Epithelial cell of prostate (primary cell): ENCODE data around the gene CABCOCO1.

Source experiments
- DNase-seq: peaks from one replicate; pipeline ENCODE4 v3.0.0-alpha.2; 2011; ENCODE audit warnings: low read depth, low spot score
- H3K27ac ChIP-seq: fragments of 450-650 bp; 2 replicates; pipeline ENCODE4 v1.5.1; 2017; ENCODE audit warnings: mild to moderate bottlenecking

The CABCOCO1 gene, protein sequence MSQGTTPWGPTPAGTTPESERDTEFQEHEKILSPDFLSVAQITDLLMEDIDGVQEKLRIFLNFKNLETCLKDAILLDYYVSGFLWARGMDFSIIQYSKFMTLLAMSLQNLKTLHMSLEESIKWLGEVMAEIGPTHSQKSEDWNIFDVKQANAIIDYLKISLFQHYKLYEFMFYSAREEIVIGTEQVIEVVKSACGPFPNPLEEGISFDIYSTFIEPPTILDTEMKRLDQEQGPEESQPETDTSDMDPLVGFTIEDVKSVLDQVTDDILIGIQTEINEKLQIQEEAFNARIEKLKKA

DNA sequence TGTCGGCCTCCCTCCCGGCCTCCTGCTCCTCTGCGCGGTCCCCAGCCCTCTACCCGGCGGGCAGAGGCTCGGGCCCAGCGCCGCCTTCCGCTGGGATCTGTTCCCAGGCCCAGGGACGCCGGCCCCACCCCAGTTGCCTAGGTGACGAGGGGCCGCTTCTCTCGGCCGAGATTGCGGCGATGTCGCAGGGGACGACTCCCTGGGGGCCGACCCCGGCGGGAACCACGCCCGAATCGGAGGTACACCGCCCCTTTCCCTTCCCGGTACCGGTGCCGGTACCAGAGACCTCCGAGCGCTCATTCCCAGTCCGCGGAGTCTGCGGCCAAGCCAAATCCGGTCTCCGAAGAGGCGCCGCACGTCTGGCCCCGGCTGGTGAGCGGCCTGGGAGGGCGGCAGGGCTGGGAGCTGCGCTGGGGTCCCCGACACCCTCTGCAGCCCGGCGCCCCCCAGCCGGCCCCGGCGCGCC is at the start of gene CABCOCO1:
Gene CABCOCO1 (plus strand): TSS at position 136 of the 466 bp plus-strand sequence. CDS start 44 bp downstream, at position 180.
- no peak within 1 kb of the TSS for H3K27ac ChIP-seq
- DNase-seq = no peak

DNA sequence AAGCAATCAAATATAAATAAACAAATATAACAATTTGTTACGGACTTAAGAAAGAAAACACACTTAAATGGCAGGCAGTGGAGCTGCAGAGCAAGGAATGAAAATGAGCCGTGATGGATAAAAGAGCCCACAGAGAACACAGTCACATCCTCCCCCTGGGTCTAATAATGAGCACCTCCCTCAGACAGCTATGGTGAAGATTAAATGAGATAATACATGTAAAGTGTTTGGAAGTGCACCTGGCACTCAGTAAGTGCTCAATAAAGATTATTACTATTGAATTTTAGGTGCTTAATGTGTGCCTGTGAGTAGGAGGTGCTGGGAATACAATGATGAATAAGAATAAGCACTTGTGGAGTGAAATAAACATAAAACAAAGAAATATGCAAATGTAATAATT is 49.1 kb upstream of the CABCOCO1 start:
- H3K27ac ChIP-seq = no peak overlapping the region
- DNase-seq = no peak

DNA sequence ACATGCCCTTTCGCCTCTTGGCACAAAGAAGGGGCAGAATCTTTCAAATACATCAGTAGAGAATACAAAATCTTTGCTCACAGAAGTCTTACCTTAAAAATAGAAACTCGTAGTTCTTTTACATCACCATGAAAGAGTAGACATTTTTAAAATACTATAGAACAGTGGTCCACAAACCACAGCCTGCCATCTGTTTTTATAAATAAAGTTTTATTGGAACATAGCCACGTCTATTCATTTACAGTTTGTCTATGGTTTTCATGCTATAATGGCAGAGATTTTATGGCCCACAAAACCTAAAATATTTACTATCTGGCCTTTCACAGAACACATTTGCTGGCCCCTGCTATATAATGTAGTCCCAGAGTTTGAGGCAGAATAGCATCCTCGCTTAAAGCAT is 46.1 kb upstream of the CABCOCO1 start:
- DNase-seq = no peak
- no peak overlapping the region for H3K27ac ChIP-seq

DNA sequence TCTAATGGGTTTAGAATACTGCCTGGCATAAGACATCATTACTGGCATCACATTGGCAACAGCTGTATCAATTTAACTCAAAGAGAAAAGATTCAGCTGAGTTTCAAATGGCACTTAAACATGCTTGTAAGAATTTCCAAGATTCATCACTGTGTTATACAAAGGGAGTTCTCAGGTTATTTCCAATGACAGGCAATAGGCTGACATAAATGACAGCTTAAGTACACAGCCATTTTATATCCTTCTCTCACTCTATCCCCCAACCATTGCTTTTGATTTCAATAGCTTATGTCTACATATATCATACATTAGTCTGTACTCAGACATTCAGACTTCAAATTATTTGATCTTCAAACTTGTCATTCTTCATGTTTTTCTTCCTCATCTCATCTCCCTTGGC is 45.5 kb upstream of the CABCOCO1 start:
- no peak for DNase-seq
- no peak overlapping the region for H3K27ac ChIP-seq

DNA sequence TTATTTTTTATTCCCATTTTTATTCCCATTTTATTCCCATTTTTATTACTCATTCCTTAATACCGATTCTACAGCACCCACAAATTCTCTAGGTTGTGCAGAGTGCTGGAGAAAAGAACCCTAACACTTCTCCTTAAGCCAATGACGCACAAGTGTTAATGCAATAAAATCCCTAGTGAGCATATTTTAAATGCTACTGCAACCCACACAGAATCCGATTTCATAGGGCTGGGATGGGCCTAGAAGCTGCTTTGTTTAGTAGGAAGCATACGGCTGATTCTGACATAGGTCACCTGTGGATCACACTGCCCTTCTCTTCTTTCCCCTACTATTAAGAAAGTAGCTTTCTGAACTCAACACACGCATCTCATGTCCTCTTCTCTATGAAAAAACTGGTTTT is 45.1 kb upstream of the CABCOCO1 start:
- H3K27ac ChIP-seq = no peak overlapping the region
- DNase-seq = no peak

DNA sequence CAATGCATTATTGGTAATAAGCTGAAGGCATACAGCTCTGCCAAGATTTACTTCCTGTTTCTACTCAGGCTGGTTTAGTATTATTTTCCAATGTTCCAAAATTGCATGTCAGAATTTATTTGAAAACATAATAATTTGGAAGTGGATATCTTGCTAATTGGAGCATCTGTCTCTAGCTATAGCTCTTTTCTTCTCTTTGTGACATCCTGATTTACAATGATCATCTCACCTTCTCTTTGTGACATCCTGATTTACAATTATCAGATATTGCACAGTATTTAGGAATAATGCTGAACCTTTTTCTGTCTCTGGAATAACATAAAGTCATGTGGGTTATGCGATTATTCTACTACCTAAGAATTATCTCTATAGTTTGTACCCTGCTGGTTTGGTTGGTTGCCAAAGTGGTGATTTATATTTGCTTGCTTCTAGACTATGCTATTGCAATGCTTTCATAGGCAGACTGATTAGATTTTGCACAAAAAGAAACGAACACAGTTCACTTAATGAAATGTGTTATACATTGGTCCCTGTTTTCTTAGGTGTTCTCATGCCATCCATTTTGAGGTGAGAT is 44.3 kb upstream of the CABCOCO1 start:
- DNase-seq = no peak

DNA sequence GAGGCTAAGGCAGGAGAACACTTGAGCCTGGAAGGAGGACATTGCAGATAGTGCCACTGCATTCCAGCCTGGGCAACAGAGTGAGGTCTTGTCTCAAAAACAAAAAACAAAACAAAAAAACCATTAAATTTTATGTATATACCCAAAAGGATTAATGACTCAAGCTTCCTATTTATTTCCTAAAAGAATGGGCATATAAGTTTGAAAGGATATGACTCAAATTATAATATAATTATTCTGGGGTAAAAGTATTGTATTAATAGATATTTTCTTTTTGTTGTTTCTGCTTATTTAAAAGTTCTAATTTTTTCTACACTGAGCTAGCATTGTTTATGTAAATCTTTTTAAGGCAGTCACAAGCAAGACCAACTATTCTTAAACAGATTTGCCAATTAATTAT is 42.2 kb upstream of the CABCOCO1 start:
- DNase-seq = no peak
- H3K27ac ChIP-seq = no peak overlapping the region

More for the DNA sequence above, 44.3 kb upstream of the CABCOCO1 start:
- no peak overlapping the region for H3K27ac ChIP-seq

DNA sequence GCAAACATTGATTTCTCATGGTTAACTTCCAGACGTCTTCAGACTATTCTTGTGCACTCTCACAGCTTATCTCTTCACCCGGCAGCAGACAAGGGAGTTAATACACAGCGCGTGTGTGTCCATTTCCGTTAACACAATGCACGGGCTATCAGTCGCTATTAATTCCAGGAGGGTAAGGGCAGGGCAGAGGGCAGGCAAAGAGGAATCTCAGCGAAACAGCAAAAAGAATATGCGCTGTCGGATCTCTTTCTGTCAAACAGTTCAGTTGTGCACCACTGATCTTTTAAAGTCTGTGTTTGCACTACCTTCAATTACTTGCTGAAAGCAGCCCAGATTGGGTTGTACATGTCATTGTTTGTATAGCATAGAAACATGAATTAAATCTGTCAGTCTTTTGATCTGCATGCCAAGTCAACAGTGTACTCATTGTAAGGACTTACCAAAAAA is 41.1 kb upstream of the CABCOCO1 start:
- DNase-seq = no peak
- no peak overlapping the region for H3K27ac ChIP-seq

DNA sequence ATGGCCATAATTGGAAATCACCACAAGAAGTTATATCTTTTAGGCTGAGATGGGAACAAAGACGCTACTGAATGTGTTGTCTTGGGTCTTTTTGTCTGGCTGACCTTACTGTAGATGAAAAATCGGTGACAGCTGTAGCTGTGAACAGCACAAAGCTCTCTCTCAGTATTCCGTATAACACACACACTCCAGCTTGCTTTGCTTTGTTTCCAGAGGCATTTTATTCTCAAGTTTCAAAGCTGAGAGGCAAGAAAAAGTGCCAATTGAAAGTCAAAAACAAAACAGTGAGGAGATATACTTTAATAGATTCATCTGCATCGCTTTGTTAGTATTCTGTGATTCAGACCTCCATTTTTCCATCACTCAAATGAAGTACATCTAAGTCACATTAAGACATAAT is 39.6 kb upstream of the CABCOCO1 start:
- no peak for DNase-seq
- no peak overlapping the region for H3K27ac ChIP-seq

DNA sequence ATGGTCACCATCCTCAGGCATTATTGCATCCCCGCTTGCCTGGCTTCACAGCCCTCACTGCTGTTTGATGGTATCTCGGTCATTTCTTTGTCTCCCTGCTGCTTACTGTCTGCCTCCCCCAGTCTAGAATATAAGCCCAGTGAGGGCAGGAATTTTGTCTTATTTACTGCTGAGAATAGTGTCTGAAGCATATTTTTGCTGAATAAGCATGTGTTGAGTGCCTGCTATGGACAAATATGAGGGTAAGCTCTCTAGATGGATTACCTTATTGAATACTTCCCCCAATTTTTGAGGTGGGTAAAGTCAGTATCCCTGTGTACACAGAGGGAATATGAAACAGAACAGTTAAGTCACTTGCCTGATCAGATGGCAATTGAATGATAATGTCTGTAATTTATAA is 36.5 kb upstream of the CABCOCO1 start:
- DNase-seq = no peak
- H3K27ac ChIP-seq = no peak overlapping the region

DNA sequence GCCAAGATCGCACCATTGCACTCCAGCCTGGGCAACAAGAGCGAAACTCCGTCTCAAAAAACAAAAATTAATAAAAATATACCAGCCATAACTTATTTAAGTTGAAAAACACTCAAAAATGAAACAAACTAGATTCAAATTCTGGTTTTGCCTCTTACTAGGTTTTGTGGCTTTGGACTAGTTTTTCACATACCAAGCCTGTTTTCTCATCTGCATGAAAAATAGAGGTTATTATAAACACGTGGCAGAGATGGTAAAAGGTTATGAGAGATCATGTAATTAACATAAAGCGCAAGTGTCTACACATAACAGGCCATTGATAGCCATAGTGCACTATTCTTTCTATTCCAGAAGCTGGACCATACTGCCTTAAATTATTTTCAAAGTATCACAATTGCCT is 35.5 kb upstream of the CABCOCO1 start:
- DNase-seq = no peak
- H3K27ac ChIP-seq = no peak overlapping the region

DNA sequence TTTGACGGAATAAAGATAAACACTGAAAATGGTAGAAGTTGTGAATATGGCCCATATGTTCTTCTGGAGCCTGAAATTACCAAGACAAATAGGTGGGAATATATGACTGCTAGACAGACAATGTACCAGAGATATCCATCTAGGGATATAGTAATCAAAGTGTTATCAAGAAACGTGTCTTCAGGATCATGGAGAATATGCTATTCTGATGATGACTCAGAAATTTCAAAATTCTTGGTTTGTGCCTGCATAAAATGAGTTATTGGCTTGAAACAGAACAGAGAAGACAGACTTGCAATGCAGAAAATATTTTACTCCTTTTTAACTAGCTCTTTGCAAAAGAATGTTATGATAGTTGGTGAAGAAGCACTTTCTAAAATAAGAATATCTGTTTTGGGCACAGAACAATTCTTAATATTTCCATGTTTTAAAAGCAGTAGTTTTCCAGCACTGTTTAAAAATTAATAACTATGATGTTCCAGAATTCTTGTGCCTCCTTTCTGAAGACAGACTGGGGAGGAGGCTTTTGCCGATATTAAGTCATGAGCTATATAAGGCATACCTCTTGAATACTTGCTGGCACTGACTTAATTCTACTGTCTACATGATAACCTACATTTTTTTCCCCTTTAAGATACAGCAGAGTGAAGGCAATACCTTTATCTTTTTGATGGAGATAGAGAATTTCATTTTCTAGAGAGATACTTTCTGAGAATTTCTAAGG is 34.4 kb upstream of the CABCOCO1 start:
- DNase-seq = no peak
- no peak overlapping the region for H3K27ac ChIP-seq

DNA sequence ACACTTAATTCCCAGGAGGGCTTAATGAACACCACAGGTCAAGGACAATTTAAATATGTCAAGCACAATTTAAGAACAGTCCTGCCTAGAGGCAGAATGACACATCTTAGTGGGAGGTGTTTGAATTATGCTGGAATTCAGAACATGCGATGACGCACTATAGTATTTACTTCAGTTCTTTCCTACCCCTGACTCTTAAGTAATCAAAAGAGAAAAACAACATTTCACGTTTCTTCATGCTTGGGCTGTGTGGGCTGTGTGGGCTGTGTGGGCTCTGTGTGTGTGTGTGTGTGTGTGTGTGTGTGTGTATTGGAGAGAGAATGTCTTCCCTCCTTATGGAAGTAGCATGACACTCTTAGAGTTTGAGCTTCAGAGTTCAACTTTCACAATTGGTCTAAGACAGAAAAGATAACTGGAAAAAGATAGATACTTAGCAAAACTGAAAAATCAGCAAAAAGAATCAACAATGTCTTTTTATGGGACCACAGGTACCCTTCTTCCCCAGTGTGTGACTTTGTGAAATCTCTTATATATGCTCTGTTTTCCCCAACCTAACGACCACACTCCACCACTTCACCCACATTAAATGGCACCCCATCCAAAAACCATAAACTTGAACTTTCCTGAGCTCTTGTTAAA is 33.7 kb upstream of the CABCOCO1 start:
- no peak overlapping the region for H3K27ac ChIP-seq
- DNase-seq = peak; percentile 84

DNA sequence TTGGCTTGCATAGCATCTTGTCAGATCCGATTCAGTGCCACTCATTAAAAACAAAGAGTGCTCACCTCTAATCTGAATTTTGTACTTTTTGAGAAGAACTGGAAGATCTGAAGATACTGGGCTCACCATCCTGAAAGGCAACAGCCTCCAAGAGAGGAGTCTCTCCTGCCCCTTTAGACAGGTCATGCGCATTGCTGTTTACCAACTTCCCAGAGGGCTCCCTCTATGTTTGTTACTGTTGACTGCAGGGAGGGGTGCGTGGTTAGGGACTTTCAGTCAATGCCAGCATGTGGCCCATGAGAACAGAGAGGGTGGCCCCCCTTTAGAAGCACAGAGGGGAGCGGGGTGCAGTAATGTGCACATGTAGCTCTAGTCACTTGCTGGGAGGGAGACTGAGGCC is 33.2 kb upstream of the CABCOCO1 start:
- H3K27ac ChIP-seq = no peak overlapping the region
- no peak for DNase-seq

DNA sequence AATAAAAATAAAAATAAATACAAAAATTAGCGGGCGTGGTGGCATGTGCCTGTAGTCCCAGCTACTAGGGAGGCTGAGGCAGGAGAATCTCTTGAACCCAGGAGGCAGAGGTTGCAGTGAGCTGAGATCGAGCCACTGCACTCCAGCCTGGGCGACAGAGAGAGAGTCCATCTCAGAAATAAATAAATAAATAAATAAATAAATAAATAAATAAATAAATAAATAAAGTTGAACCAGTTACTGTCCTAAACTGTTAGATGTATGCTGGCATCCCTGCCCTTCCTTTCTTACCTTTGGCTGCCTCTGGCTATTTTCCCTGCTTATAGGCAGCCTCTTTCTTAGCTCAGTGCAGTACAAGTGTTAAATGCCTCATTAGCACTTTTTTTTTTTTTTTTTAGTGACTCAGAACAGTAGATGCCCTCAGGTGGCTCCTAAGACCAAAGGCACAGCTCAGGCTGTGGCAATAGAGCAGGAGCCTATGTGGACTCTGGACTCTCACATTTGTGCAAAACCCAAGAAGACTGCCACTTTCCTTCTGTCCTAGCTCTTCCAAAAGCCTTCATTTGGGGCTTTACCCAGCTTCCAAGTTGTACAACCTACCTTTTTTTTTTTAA is 30.6 kb upstream of the CABCOCO1 start:
- H3K27ac ChIP-seq = no peak overlapping the region
- DNase-seq = no peak

DNA sequence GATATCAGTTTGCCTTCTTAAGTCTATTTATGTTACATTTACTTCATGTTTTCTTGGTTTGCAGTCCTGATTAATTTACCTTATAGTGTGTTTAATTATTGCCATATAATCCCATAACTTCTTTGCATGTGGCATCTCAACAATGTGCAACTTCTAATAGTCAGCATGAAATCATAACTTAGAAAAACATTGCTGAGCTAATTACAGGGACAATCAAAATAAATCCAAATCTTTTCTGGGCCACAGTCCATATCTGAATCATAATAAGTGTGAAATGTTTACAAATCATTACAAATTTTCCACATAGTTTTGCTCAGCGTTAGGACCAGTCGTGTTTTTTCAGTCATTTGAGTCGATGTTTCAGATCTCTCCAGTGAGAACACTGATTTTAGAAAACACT is 29.1 kb upstream of the CABCOCO1 start:
- no peak for DNase-seq
- no peak overlapping the region for H3K27ac ChIP-seq

DNA sequence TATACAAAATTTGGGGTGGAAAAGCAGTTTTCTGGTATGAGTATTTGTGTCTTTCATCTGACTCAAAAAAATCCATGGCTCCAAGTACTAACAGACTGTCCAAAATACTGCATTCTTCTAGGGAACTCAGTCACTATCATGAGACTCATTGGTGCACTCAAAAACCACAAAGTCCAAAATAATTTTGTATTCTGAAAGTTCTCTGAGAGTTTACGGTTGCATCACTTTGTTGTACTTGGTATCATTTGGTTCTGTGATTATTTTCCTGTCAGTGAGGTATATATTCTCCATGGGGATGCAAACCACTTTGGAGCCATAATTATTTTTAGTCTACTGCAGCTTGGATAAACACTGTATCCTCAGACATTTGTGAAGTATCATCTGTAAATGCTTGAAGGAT is 28.0 kb upstream of the CABCOCO1 start:
- no peak overlapping the region for H3K27ac ChIP-seq
- DNase-seq = no peak

DNA sequence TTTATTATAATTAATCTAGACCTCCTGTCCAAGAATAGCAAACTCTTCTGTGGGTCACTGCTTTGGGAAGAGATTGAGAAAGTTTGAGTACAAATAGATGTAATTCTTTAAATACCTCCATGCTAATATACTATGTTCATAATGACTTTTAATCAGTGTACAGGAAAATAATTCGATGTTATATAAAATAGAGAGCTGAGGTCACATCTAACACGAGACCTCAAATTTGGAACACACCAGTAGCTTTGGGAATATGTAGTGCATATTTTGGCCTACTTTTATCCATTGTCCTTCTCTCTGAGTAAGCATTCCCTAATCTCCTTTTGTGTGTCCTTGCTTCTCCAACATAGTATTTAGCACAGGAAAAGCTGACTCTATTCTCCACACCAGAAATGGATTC is 27.3 kb upstream of the CABCOCO1 start:
- H3K27ac ChIP-seq = peak overlapping the region; percentile 28
- no peak for DNase-seq

DNA sequence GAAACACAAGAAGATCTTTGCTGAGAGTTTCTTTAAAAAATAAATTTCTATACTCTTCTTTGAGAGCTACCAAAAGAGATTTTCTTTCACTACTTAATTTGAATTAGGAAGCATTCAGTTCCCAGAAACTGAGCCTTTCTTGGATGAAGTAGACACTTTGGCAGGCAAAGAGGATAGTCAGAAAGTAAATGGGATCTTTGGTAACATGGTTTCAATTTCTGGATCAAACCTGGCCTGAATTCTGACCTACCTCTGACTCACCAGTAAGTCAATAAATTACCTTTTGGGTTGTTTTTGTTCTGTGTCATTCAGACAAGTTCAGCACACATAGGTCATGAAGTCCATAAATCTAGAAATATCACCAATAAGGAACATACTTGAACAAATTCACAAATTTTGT is 26.8 kb upstream of the CABCOCO1 start:
- peak overlapping the region; percentile 28 for H3K27ac ChIP-seq
- peak; percentile 44 for DNase-seq

DNA sequence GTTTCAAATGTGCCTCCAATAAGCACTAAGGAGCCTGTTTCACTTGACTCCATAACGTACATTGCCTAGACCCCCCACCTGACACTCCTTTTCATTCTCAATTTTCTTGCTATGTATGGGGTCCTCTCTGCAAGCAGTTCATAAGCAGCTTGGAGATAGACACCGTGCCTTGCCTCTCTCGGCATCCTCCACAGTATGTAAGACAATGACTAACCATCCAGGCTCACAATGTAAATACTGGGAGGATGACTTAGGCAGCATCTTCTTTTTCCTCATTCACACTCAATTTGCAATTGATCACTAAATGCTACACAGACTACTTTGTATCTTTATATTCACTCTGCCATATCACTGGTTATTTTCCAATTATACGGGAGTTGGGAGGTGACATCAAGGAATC is 22.8 kb upstream of the CABCOCO1 start:
- H3K27ac ChIP-seq = no peak overlapping the region
- DNase-seq = no peak

DNA sequence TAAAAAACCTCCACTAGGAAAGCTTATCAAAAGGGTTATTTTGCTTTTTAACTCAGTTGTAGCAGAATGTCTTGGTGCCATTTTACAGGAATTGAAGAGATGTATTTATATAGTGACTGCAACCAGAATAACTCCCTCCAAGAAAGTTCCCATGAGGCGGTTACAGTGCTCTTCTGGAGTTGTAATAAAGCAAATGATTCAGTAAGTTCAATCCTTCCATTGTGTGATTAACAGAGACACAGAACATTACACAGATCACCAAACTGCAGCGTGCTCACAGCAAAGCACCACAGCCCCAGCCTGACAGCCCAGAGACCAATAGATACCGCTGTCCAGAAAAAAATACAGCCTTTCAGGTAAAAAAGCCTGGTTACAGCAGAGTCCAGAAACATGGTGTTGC is 21.9 kb upstream of the CABCOCO1 start:
- no peak for DNase-seq

More for the DNA sequence above, 21.9 kb upstream of the CABCOCO1 start:
- no peak overlapping the region for H3K27ac ChIP-seq
